Eye (tissue), 1 donor: ENCODE data around the gene ACADM.
"Not testable (repeated sequence)": the region's sequence is repeated elsewhere in the genome, so short reads cannot be mapped to it uniquely, and the experiment has no call there.

Experiments used
- DNase-seq: peaks from one replicate; pipeline ENCODE4 v3.0.0-alpha.2; 2015

ACADM gene

DNA sequence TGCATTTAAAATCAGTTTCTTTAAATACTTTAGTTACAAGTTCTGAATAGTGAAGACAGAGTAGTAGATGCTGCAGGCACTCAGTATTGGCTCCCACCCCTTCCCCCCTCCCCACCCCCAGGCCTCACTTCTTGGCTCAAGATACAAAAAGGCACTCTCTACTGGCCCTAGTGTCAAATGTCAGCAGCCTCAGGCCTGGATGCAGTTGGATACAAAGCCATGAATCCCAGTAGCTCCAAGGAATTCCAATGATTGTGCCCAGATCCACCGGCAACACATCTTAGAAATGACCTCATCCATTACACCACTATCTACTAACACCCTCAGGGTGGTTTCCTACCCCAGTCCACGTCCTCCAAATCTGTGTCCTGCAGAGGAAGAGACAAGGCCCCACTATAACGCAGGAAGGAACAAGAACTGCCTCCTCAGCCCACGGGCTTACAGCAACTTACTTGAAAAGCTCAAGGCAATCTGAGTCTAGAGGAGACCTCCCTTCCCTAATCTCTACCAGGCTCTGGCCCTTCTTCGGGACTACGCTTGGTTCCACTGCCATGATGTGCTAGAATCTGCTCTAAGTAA is 17.6 kb downstream of the ACADM start:
- DNase-seq: no peak

DNA sequence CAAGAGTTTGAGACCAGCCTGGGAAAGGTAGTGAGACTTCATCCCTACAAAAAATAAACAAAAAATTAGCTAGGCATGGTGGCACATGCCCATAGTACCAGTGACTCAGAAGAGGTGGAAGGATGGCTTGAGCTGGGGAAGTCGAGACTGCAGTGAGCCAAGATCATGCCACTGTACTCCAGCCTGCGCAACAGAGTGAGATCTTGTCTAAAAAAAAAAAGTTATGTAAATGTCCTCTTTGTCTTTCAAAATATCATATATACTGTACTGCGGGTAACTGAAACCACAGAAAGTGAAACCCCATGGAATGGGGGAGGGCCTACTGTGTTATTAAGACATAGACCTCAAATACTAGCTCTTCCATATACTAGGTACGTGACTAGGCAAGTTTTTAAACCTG is 20.8 kb downstream of the ACADM start:
- no peak for DNase-seq

DNA sequence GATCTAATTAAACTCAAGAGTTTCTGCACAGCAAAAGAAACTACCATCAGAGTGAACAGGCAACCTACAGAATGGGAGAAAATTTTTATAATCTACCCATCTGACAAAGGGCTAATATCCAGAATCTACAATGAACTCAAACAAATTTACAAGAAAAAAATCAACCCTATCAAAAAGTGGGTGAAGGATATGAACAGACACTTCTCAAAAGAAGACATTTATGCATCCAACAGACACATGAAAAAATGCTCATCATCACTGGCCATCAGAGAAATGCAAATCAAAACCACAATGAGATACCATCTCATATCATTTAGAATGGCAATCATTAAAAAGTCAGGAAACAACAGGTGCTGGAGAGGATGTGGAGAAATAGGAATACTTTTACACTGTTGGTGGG is 32.7 kb downstream of the ACADM start:
- not testable (repeated sequence) for DNase-seq

DNA sequence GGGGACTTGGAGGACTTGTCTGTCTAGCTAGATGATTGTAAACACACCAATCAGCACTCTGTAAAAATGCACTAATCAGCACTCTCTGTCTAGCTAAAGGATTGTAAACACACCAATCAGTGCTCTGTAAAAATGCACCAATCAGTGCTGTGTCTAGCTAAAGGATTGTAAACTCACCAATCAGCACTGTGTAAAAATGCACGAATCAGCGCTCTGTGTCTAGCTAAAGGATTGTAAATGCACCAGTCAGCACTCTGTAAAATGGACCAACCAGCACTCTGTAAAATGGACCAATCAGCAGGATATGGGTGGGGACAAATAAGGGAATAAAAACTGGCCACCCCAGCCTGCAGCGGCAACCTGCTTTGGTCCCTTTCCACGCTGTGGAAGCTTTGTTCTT is 34.0 kb downstream of the ACADM start:
- DNase-seq: not testable (repeated sequence)

DNA sequence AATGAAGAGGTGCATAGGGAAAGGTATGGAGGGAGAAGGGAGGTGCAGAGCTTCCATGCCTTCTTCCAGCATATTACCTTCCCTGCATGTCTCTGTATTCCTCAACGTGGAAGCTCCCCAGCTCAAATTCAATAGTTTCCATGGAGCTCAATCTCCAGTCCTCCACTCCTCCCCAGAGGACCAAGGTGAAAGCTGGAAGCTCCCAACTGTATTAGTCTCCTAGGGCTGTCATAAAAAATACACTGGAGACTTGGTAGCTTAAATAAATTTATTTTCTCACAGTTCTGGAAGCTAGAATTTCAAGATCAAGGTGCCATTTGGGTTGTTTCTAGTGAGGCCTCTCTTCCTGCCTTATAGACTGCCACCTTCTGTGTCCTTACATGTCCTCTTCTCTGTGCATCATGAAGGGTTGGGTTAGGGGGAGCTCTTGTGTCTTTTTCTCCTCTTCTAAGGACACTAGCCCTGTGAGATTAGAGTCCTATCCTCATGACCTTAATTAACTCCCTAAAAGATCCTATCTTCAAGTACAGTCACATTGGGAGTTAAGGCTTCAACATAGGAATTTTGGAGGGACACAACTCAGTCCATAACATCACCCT is 39.6 kb downstream of the ACADM start:
- DNase-seq: no peak

DNA sequence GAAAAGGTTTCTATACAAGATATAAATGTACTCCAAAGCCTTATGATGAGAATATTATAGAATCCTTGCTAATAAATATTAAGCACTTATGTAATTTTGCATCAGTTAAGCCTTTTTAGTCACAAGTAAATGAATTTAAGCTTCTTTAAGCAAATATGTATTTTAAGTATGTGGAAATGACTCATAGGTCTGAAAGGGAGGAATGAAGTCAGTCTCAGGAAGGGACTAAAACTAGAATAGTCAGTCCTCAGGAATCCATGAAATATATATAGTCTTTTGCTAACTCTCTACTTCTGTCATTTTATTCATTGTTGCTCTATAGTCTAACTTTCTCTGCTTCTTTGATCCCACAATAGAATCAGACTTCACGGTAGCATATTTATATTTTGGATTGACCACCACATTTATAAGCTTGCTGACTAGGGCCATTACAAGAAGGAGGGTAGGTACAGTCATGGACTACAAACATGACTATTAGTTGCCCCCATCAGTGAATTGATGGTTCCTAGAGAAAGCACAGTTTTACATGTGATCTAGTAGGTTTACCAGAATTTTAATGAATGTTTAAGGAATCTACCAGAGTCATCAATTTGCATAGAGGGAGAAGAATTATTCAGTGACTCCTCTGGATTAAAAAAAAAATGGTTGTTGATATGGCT is 41.3 kb downstream of the ACADM start:
- DNase-seq: no peak

DNA sequence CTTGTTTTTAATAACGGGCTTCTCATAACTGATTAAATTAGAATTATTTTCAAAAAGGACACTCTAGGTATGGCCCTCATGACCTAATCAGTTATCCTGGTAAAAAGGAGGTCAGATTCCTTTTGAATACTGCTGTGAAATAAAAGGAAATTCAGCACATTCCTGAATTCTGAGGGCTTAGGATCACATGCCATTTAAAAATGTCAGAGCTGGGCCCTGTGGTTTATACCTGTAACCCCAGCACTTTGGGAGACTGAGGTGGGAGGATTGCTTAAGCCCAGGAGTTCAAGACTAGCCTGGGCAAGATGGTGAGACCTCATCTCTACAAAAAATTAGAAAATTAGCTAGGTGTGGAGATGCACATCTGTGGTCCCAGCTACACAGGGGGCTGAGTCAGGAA is 43.5 kb downstream of the ACADM start:
- DNase-seq: no peak

DNA sequence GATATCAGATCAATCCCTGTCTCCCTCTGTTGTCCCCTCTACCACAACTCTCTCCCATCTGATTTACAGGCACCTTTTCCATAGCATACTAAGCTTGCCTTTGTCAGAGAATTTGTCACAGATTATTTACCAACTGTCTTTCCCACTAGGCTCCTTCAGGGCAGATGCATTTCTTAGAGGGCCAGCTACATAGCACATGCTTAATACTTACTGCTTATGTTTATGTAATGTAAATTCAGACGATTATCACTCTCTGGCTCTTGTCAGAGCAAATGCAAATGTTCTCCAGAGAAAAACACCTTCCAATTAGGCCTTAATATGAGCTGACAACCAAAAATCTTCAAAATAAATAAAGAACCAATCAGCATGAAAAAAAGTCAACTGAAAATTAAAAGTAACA is 46.3 kb downstream of the ACADM start:
- no peak for DNase-seq

DNA sequence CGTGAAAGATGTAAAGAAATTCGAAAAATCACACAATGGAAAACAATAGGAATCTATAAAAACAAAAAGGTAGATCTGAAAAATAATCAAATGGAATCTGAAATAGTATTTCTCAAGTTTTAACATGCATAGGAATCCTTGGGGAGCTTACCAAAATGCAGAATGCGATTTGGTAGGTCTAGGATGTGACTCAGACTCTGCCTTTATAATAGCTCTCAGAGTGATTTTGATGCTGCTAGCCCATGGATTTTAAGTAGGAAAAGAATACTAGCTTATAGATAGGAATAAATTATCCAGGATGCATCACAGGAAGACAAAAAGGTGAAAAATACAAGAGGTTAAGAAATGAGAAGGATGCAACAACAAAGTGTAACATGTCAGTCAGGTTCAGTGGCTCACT is 47.5 kb downstream of the ACADM start:
- DNase-seq: no peak

DNA sequence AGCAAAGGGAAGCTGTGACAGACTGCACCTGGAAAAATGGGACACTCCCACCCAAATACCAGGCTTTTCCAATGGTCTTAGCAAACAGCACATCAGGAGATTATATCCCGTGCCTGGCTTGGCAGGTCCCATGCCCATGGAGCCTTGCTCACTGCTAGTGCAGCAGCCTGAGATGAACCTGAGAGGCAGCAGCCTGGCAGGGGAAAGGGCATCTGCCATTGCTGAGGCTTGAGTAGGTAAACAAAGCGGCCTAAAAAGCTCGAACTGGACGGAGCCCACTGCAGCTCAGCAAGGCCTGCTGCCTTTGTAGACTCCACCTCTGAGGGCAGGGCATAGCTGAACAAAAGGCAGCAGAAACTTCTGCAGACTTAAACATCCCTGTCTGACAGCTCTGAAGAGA is 53.3 kb downstream of the ACADM start:
- not testable (repeated sequence) for DNase-seq

DNA sequence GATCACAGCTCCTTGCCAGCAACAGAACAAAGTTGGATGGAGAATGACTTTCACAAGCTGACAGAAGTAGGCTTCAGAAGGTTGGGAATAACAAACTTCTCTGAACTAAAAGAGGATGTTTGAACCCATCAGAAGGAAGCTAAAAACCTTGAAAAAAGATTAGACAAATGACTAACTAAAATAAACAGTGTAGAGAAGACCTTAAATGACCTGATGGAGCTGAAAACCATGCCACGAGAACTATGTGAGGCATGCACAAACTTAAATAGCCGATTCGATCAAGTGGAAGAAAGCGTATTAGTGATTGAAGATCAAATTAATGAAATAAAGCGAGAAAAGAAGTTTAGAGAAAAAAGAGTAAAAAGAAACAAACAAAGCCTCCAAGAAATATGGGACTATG is 54.2 kb downstream of the ACADM start:
- not testable (repeated sequence) for DNase-seq

DNA sequence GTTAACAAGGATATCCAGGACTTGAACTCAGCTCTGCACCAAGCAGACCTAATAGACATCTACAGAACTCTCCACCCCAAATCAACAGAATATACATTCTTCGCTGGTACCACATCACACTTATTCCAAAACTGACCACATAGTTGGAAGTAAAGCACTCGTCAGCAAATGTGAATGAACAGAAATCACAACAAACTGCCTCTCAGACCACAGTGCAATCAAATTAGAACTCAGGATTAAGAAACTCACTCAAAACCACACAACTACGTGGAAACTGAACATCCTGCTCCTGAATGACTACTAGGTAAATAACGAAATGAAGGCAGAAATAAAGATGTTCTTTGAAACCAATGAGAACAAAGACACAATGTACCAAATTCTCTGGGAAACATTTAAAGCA is 55.7 kb downstream of the ACADM start:
- not testable (repeated sequence) for DNase-seq

DNA sequence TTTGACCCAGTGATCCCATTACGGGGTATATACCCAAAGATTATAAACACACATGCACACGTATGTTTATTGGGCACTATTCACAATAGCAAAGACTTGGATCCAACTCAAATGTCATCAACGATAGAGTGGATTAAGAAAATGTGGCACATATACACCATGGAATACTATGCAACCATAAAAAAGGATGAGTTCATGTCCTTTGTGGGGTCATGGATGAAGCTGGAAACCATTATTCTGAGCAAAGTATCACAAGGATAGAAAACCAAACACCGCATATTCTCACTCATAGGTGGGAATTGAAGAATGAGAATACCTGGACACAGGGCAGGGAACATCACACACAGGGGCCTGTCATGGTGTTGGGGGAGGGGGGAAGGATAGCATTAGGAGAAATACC is 59.4 kb downstream of the ACADM start:
- not testable (repeated sequence) for DNase-seq

DNA sequence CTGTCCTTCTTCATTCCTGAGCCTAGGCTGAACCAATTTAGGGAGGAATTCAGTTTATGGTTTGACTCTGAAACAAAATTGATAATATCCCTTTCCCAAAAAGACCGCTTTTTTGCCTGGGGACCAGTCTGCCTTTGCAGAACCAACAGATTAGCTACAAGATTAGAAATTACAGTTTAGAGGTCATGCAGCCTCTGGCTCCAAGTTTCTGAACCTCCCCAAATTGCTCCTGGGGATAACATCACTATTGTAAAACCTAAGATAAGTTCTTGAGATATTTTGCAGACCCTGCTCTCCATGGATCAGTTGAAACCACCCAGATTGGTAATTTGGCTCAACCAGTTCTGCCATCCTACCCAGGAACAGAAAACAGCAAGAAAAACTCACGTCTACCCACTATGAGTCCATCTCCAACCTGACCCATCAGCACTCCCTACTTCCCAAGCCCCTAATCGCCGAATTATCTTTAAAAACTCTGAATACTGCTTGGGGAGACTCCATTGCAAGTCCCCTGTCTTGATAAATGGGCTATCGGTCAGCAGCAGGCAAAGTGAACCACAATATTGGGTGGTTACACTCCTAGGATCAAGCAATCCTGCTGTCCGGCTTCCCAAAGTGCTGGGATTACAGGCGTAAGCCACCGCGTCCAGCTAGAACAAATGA is 60.9 kb downstream of the ACADM start:
- DNase-seq: no peak

DNA sequence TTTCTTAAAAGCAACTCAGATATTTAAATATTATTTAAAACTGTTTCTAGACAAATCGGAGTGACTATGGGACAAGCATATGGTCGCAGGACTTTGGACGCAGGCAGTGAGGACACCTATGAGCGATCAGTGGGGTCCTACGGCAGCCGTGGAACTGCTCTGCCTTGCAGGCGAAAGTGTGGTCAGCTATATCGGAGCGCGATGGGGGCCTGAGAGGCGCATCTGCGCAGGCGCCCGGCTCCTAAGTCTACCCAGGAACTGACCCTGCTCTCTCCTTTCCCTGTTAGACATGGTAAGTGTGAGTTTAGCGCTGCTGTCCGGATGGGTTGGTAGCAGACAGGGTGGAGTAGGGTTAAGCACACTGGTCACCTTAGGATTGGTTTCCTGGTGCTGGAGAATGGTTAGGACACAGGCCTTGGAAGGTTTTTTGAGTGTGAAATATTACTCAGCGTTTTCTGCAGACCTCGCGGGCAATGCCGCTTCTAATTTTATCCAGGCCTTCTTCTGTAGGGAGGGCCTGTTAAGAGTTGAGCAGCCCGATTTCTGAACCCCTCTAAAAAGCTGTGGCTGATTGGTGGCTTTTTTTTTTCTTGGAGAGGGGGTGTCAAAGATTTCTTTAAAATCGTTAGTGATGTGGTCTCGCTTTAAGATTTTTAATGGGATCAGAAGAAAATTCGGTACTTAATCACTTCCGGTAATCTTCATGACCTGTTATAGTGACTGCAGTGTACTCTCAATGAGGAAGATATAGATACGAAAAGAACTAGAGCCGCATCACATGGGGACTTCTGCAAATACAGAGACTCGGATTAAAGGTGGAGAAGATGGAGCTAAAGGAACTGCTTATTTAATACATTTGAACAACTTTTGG is 61.7 kb downstream of the ACADM start, which contains the start of gene RABGGTB:
TSS of gene RABGGTB (plus strand) at position 274 of the 871 bp plus-strand sequence. CDS start at position 290, 16 bp downstream.
- DNase-seq: peak; percentile 99

DNA sequence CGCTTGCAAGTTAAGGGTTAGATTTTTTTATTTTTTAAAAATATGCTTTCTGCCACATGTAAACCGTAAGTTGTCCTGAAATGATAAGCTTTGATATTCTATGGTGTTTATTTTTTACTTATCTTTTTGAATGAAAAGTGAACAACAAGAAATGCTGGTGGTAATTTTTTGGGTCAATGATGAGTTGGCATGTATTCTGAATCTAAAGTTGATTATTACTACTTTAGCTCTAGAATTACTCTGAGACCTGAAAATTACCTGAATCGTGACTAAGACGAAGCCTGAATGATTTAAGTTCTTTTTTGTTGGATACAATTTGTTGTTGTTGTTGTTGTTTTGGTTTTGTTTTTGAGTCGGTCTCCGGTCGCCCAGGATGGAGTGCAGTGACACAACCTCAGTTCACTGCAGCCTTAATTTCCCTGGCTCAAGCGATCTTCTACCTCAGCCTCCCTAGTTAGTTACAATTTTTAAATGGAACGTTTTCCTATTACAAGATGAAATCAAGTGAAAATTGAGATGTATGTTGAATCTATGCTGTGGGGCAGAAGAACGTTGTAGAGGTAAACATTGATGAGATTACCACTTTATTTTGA is 62.5 kb downstream of the ACADM start:
- DNase-seq: no peak

DNA sequence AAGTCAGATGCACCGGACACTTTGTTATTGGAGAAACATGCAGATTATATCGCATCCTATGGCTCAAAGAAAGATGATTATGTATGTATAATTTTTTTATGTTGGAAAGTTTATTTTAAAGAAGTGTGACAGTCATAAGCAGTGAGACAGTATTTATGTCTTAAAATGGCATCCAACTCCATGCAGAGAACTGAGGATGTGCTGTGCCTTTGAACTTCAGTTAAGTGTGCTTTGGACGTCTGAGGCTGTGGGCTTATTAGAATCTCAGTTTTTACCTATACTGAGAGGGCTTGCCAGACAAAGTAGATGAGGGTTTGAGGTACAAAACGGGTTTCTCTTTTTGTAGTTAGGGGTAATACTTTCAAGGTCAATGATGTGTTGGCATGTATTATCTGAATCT is 63.0 kb downstream of the ACADM start:
- no peak for DNase-seq

DNA sequence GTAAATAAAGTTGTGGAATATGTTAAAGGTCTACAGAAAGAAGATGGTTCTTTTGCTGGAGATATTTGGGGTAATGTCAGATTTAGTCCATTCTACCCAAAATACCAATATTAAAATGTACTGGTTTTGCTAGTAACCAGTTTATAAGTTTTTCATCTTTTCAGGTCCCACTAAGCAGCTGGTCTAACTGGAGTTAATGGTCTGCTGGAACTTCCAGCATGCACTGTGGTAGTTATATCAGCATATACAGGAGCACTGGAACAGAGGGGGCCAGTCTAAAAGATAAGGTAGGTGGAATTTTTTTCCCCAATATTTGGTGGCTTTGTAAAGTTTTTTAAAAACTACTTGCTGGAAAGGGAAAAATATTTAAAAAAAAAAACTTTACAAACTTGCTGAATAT is 65.5 kb downstream of the ACADM start:
- DNase-seq: no peak

DNA sequence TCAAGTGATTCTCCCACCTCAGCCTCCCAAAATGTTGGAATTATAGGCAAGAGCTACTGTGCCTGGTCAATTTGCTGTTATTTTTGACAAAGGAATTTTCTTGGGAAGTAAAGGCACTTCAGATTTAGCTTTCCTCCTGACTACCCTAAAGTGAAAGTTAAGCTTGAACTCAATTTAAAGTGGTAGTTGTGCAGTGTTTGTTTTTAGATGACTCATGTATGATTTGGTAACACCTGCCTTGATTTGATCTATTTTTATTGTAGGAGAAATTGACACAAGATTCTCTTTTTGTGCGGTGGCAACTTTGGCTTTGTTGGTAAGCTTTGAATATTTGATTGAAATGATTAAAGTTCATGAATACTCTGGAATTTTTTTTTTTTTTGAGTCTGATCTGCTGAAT is 66.5 kb downstream of the ACADM start:
- no peak for DNase-seq

DNA sequence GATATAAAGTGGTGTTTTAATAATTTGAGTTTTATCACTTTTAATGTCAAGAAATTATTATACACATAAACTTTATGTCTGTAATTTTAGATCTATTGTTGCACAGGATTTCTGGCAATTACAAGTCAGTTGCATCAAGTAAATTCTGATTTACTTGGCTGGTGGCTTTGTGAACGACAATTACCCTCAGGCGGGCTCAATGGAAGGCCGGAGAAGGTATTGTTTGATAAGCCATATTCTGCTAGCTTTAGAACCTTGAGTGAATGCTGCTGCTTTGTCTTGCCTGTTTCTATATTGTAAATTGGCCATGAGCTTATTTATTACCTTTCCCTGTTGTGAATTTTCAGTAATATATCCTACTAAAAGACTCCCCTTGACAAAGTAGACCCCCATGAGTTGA is 67.6 kb downstream of the ACADM start:
- DNase-seq: no peak

DNA sequence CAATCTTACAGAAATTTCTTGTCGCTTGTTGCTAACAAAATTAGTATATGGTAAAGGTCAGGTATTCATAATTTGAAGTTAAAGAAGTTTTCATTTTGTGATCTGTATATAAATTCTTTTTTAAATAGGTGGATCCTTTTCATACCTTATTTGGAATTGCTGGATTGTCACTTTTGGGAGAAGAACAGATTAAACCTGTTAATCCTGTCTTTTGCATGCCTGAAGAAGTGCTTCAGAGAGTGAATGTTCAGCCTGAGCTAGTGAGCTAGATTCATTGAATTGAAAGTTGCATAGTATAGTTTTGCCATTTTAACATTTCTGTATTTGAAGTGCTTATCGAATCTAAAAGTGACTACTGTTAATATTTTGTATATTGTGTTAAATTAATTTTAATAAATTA is 69.9 kb downstream of the ACADM start:
- no peak for DNase-seq

DNA sequence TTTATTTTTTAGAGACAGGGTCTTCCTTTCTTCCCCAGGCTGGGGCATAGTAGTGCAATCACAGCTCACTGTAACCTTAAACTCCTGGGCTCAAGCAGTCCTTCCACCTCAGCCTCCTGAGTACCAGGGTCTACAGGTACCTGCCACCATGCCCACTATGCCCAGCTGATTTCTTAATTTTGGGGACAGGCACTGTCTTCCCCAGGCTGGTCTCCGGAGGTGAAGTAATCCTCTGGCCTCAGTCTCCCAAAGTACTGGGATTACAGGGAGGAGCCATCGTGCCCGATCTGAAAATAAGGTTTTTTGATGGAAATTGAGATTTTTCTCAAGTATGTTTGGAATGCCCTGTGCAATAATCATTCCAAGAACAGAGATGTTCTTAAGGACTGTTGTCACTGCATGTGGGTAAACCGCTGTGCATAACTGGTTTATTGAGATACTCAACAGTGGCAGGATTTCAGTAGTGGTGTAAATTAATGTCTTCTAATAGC is 71.2 kb downstream of the ACADM start:
- no peak for DNase-seq
